Measurements from ENCODE around the gene NKAIN2. TPM values are rescaled to one million over a fixed set of nuclear protein-coding genes. Genes with fewer than 3 reads are reported as not detected.

The NKAIN2 gene
- polyA plus RNA-seq, 1 donor (not counting 4 experiments of a cell fraction or from before 2014, with no cell fraction given): 0.13 TPM

GRCh38 chr6:124355146-124355545, 551.5 kb downstream of the NKAIN2 start:
- Histone ChIP-seq H3K4me1 (ENCODE audit: control insufficient read depth, extremely low read depth, insufficient read depth, low read length) (no peaks in the 10 kb centered on the region), H3K36me3 (ENCODE audit: control insufficient read depth in 2 of 2, extremely low read depth in 1 of 2, insufficient read depth in 2 of 2, low read length in 2 of 2) (no peaks in the 10 kb centered on the region), H3K27ac (ENCODE audit: control insufficient read depth, insufficient read depth, low read length) (no peak overlapping the region), H3K4me3 (ENCODE audit: control insufficient read depth in 2 of 3, extremely low read depth in 1 of 3, insufficient read depth in 2 of 3, low read depth in 1 of 3, low read length in 3 of 3) (no peak overlapping the region), H3K9me1 (ENCODE audit: control insufficient read depth, extremely low read depth, insufficient read depth, low read length) (no peaks in the 10 kb centered on the region), H3K79me2 (ENCODE audit: control insufficient read depth, insufficient read depth, low read length) (no peaks in the 10 kb centered on the region), H3K27me3 (ENCODE audit: control insufficient read depth, extremely low read depth, insufficient read depth, low read length) (no peaks in the 10 kb centered on the region), H3K9me3 (ENCODE audit: control insufficient read depth, low read depth, low read length) (no peaks in the 10 kb centered on the region), H3K9ac (ENCODE audit: control insufficient read depth, extremely low read depth, insufficient read depth, low read length) (no peak overlapping the region), H3K4me2 (ENCODE audit: control insufficient read depth, extremely low read depth, insufficient read depth, low read depth, low read length) (no peak overlapping the region), H4K20me1 (ENCODE audit: control insufficient read depth, extremely low read depth, insufficient read depth, low read length) (no peaks in the 10 kb centered on the region), H2AFZ (ENCODE audit: control insufficient read depth, low read length) (no peak overlapping the region)
- no peak for TF ChIP-seq CTCF (optimal IDR thresholded peaks at IDR 0.05 in 1 of 3, IDR thresholded peaks at IDR 0.05 in 1 of 3, conservative IDR thresholded peaks at IDR 0.05 in 1 of 3; ENCODE audit: extremely low read depth in 1 of 3, insufficient read depth in 2 of 3, low read length in 3 of 3)
- TF ChIP-seq EZH2 (IDR thresholded peaks at IDR 0.05; ENCODE audit: low read length): no peak
- dilution Hi-C loops (cut with MboI; ENCODE audit: extremely low pct_ligation_motif_present, low sequenced_read_pairs): no loop called here
- FAIRE-seq (no peak), DNase-seq (ENCODE audit: low read depth, low spot score) (no peak)

- TF ChIP-seq CTCF (optimal IDR thresholded peaks at IDR 0.05 in 1 of 3, IDR thresholded peaks at IDR 0.05 in 1 of 3, conservative IDR thresholded peaks at IDR 0.05 in 1 of 3; ENCODE audit: extremely low read depth in 1 of 3, insufficient read depth in 2 of 3, low read length in 3 of 3): no peak
- TF ChIP-seq EZH2 (IDR thresholded peaks at IDR 0.05; ENCODE audit: low read length): no peak
- H3K36me3 ChIP-seq (ENCODE audit: control insufficient read depth in 2 of 2, extremely low read depth in 1 of 2, insufficient read depth in 2 of 2, low read length in 2 of 2): no peaks in the 10 kb centered on the region
- H3K4me3 ChIP-seq (ENCODE audit: control insufficient read depth in 2 of 3, extremely low read depth in 1 of 3, insufficient read depth in 2 of 3, low read depth in 1 of 3, low read length in 3 of 3): no peak overlapping the region
- no peak overlapping the region for H3K4me2 ChIP-seq (ENCODE audit: control insufficient read depth, extremely low read depth, insufficient read depth, low read depth, low read length)
- H3K27me3 ChIP-seq (ENCODE audit: control insufficient read depth, extremely low read depth, insufficient read depth, low read length): no peaks in the 10 kb centered on the region
- FAIRE-seq: no peak
- H3K9ac ChIP-seq (ENCODE audit: control insufficient read depth, extremely low read depth, insufficient read depth, low read length): no peak overlapping the region
- dilution Hi-C loops (cut with MboI; ENCODE audit: extremely low pct_ligation_motif_present, low sequenced_read_pairs): no loop called here
- H3K9me1 ChIP-seq (ENCODE audit: control insufficient read depth, extremely low read depth, insufficient read depth, low read length): no peaks in the 10 kb centered on the region
- no peaks in the 10 kb centered on the region for H3K9me3 ChIP-seq (ENCODE audit: control insufficient read depth, low read depth, low read length)
- no peak for DNase-seq (ENCODE audit: low read depth, low spot score)
- H3K79me2 ChIP-seq (ENCODE audit: control insufficient read depth, insufficient read depth, low read length): no peaks in the 10 kb centered on the region
- H2AFZ ChIP-seq (ENCODE audit: control insufficient read depth, low read length): no peak overlapping the region
- H4K20me1 ChIP-seq (ENCODE audit: control insufficient read depth, extremely low read depth, insufficient read depth, low read length): no peaks in the 10 kb centered on the region
- no peak overlapping the region for H3K27ac ChIP-seq (ENCODE audit: control insufficient read depth, insufficient read depth, low read length)
- H3K4me1 ChIP-seq (ENCODE audit: control insufficient read depth, extremely low read depth, insufficient read depth, low read length): no peaks in the 10 kb centered on the region
These were observed 552.7 kb downstream of the NKAIN2 start for GRCh38 chr6:124356276-124356810.
